ENCODE data around the gene SART3. TPM values are rescaled to one million over a fixed set of nuclear protein-coding genes. Genes with fewer than 3 reads are reported as not detected.

Gene SART3
- total and polyA plus RNA-seq, 2 of the 4 experiments (the other 2 are of a cell fraction): 22.6 to 37.8 TPM

- no TSS peak for BruUV-seq (replicated peaks)
- CTCF ChIA-PET: no interaction called here
- H4K20me1 ChIP-seq (ENCODE audit: insufficient read depth, low read length): peaks cover 45% of the 10 kb centered on the region
Observed at GRCh38 chr12:108551535-108551934, 9.4 kb downstream of the SART3 start.

More at GRCh38 chr12:108551535-108551934, 9.4 kb downstream of the SART3 start:
- Histone ChIP-seq H2BK120ac (ENCODE audit: low read depth, low read length) (no peak overlapping the region), H2BK15ac (ENCODE audit: low read depth, low read length) (no peak overlapping the region), H2AK9ac (replicated peaks; ENCODE audit: low read depth, low read length, poor library complexity) (no peak overlapping the region), H4K5ac (ENCODE audit: low read depth, low read length) (no peak overlapping the region), H2BK5ac (ENCODE audit: low read depth, low read length, poor library complexity, severe bottlenecking) (no peak overlapping the region), H3K14ac (replicated peaks; ENCODE audit: low read depth, low read length) (no peak overlapping the region), H3K4me2 (ENCODE audit: low read depth, low read length) (peak overlapping the region; percentile 36; the same call in 1 of the 2 replicates), H3K27ac (ENCODE audit: insufficient read depth, low read length) (no peak overlapping the region), H3K56ac (ENCODE audit: extremely low read depth, insufficient read depth, low read length) (no peak overlapping the region), H3K9ac (ENCODE audit: low read depth, low read length) (no peak overlapping the region), H3K18ac (ENCODE audit: low read depth, low read length) (no peak overlapping the region), H2AK5ac (ENCODE audit: low read depth, low read length) (no peak overlapping the region), H3K4ac (ENCODE audit: low read depth, low read length) (no peak overlapping the region), H3K4me1 (ENCODE audit: control insufficient read depth, insufficient read depth, low read length) (no peaks in the 10 kb centered on the region), H3K79me1 (ENCODE audit: low read depth in 1 of 2, low read length in 2 of 2) (peaks cover 13 to 40% of the 10 kb centered on the region in 2 experiments), H3K23ac (ENCODE audit: low read depth, low read length) (no peak overlapping the region), H3K9me1 (ENCODE audit: insufficient read depth, low read length) (no peaks in the 10 kb centered on the region), H3K36me3 (ENCODE audit: control insufficient read depth, insufficient read depth, low read length) (peaks cover 14% of the 10 kb centered on the region), H3K4me3 (ENCODE audit: insufficient read depth, low read depth, low read length) (no peak overlapping the region), H4K8ac (ENCODE audit: low read depth in 2 of 2, low read length in 2 of 2) (no peak overlapping the region), H3K9me3 (ENCODE audit: control insufficient read depth, insufficient read depth, low read length) (no peaks in the 10 kb centered on the region), H2BK20ac (ENCODE audit: low read depth, low read length) (no peak overlapping the region), H4K91ac (ENCODE audit: insufficient read depth, low read depth, low read length) (no peak overlapping the region), H2AFZ (replicated peaks; ENCODE audit: low read length, poor library complexity) (no peak overlapping the region), H3K27me3 (ENCODE audit: control insufficient read depth, insufficient read depth, low read length) (no peaks in the 10 kb centered on the region)
- intact Hi-C loops (cut with micrococcal nuclease) (no loop called here), dilution Hi-C loops (cut with HindIII; ENCODE audit: low sequenced_read_pairs, unreplicated experiment) (no loop called here), in situ Hi-C loops (cut with MboI; ENCODE audit: low sequenced_read_pairs) (no loop called here)
- TF ChIP-seq BHLHE40 (IDR thresholded peaks at IDR 0.05; ENCODE audit: low read depth, low read length): peak; percentile 49; the same call in 1 of the 2 replicates
- TF ChIP-seq FOS (IDR thresholded peaks at IDR 0.05; ENCODE audit: low read depth, low read length): no peak
- no CpG with 5 or more reads among the region's 5 CpGs for WGBS, 2 experiments (ENCODE audit: extremely low coverage in 2 of 2, insufficient read length in 1 of 2)
- peak; percentile 65 for DNase-seq
- peak; percentile 68 for ATAC-seq (ENCODE audit: low read depth)
- POLR2A ChIA-PET (ENCODE audit: unreplicated experiment): no interaction called here

All from IMR-90 (cell line).